Forelimb muscle (tissue), 1 donor: ENCODE results near the gene EHBP1. TPM values are rescaled to one million over a fixed set of nuclear protein-coding genes. Genes with fewer than 3 reads are reported as not detected.

ENCODE experiments used
- DNase-seq: peaks from one replicate; pipeline ENCODE4 v3.0.0-alpha.2; 2013; ENCODE audit warnings: low read depth
- polyA plus RNA-seq: library from polyadenylated mRNA; unstranded; fragments of 120-200 nt; gene quantifications from one replicate; pipeline ENCODE4 v1.2.1, GENCODE V29; 2013; ENCODE audit not compliant: insufficient read length

Gene EHBP1
- polyA plus RNA-seq, 1 donor = 25.7 TPM

DNA sequence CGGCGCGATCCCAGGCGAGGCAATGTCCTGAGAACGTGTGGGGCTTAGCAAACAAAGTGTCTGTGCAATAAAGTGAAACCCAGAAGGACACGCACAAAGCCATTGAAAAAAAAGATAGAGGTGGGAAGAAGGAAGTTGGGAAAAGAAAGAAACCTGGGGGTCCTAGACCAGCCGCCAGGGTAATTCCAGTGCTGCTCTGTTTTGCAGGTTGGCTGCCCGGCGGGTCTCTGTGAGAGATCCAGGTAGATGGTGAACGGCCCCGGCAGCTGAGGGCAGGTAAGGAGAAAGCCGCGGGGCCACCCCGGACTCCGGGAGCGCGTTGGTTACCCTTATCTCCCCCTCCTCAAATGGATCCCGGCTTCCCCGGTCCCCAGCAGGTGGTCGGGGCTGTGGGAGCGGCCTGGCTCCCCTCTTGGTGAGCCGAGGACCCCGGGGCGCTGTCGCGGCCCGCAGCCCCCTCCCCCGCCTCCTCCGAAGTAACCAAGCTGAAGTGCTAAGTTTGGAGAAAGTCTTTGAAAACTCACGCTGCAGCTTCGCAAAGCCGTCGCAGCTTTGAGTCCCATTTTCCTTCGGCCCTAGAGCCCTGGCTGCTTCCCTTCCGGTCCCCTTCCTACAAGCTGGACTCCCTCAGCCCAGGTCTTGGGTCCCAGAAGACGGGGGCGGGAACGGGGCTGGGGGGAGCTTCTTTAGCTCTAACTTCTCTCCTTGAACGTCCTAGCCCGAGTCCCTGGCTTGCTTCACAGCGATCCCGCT is 345.7 kb downstream of the EHBP1 start:
- no peak for DNase-seq

DNA sequence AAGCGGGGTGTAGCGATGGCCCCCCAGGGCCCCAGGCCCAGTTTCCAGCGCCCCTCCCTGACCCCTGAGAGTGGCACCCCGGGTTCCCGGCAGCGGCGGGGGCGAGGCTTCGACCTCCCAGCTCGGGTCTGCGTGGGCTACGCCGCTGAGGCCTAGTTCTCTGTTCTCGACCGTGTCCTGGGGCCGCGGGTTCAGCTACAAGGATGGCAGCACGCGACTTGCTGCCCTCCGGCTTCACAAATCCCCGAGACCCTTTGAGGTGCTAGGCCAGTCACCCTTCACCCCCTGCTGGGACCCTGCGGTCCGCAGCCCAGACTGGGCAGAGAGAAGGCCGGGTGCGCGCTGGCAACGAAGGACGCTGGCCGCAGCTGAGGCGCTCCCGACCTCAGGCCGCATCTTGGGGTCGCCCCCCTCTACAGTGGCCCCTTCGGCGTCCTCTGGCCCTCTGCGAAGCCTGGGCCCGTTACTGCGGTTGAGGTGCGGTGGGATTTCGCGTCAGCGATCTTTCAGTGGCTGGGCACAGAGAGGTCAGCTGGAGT is 346.4 kb downstream of the EHBP1 start:
- DNase-seq = no peak

DNA sequence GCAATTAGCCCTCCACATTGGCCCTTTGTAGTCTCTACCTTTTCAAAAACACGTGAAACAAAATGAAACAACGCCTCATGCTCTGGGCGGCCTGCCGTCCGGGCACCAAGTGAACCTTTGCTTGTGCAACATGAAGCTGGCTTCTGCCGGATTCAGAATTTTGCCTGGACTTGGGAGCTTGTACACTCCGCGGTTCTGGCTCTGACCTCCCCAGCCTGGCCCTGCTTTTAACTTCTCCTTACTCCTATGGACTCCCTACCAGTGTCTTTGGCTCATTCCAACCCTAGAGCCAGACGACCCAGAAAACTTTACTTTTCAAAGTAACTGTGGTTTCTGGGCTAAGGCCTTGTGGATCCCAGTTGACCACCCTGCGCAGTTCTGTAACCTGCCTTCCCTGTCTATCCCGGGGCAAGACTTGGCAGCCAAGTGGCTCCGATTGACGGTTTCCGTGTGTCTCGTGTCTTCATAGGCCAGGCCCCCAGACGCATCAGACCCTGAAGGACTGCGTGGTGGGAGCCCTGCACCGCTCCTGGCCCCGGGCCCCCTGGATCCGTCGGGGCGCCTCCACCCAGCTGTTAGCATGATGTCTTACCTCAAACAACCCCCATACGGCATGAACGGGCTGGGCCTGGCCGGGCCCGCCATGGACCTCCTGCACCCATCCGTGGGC is 347.0 kb downstream of the EHBP1 start:
- no peak for DNase-seq

DNA sequence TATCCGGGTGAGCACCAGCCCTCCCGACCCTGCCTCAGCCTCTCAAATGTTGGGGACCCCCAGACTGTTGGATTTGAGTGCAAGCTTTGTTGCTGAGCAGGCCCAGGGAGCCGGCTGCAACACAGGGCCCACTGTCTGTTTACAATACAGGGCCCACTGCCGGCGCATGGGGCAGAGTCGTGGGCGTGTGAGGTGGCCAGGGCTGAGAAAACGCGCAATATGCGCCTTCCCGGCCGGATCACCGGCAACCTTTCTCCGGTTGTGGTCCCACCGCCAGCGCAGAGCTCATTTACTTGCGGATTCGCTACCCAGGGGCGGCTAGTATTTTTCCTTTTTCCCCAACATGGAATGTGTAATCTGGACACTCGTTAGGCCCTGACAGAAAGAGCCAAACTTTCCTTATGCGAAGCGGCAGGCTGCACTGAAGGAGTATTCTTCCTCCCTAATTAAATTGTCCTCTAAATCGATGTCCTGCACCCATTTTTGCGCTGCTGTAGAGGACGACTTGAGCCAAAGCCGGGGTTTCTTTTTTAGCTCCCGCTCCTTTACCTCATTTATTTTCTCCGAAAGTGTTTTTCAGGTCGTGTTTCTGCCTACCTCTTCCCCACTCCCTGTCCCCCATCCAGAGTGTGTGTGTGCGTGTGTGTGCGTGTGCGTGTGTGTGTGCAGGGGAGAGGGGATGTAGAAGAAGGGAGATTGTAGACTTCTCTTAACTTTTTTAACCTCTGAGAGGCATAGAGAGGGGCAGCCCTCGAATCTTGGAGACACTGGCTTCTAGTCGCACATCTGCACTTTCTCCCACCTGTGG is 347.8 kb downstream of the EHBP1 start:
- DNase-seq = no peak

DNA sequence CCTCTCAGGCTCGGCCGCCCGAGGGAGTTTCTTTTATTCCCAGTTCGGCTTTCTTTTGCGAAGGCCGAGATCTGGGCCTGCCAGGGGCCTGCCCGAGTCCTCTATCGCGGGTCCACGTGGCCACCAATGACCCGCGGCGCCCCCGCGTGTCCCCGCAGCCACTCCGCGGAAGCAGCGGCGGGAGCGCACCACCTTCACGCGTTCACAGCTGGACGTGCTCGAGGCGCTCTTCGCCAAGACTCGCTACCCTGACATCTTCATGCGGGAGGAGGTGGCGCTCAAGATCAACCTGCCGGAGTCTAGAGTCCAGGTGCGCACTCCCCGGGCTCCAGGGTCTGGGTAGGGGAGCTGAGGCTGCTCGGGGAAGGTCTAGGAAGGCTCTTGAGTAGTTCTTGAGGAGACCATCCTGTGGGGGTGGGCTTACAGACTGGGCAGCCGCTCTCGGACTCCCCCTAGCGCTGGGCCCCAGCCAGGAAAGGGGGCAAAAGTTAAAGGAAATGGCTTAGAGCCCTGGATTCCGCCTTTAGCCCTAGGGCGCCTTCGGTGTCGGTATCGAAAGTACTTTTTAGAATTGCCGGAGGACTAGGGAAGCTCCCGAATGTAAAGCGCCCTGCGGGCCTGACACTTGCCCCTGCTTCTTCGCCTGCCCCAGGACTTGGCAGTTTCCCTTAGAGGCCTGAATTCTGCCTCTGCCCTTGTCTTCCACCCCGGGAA is 348.5 kb downstream of the EHBP1 start:
- DNase-seq = no peak

DNA sequence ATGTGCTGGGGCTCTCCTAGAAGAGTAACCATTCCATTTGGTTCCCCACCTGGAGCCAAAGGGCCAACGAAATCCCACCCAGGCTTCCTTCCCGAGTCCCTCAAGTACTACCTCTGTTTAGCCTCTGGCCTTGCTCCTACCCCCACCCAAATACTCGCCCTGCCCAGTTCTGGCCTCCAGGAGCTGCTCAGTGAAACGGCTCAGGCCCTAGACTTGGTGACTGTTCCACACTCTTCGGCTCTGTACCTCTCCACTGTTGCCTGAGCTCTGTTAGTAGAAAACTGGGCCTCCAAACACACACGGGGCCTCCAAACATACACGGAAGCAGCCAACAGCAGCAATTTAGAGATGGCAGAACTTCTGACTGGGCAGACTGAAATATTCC is 349.3 kb downstream of the EHBP1 start:
- DNase-seq = no peak

DNA sequence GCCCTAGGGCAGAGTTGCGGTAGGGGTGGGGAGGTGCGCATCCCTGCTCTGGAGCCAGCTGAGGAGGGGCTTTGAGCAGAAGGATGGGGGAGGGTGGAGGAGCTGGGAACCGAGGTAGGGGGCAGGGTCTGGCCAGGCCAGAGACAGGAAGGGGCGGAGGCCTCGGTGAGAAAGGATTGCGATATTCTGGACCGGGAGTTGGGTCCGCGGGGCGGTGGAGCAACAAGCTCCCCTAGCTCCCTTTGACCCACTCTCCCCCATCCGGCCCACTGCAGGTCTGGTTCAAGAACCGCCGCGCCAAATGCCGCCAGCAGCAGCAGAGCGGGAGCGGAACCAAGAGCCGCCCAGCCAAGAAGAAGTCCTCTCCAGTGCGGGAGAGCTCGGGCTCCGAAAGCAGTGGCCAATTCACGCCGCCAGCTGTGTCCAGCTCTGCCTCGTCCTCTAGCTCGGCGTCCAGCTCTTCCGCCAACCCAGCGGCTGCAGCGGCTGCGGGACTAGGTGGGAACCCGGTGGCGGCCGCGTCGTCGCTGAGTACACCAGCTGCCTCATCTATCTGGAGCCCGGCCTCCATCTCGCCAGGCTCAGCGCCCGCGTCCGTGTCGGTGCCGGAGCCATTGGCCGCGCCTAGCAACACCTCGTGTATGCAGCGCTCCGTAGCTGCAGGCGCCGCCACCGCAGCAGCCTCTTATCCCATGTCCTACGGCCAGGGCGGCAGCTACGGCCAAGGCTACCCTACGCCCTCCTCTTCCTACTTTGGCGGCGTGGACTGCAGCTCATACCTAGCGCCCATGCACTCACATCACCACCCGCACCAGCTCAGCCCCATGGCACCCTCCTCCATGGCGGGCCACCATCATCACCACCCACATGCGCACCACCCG is 350.0 kb downstream of the EHBP1 start:
- no peak for DNase-seq

DNA sequence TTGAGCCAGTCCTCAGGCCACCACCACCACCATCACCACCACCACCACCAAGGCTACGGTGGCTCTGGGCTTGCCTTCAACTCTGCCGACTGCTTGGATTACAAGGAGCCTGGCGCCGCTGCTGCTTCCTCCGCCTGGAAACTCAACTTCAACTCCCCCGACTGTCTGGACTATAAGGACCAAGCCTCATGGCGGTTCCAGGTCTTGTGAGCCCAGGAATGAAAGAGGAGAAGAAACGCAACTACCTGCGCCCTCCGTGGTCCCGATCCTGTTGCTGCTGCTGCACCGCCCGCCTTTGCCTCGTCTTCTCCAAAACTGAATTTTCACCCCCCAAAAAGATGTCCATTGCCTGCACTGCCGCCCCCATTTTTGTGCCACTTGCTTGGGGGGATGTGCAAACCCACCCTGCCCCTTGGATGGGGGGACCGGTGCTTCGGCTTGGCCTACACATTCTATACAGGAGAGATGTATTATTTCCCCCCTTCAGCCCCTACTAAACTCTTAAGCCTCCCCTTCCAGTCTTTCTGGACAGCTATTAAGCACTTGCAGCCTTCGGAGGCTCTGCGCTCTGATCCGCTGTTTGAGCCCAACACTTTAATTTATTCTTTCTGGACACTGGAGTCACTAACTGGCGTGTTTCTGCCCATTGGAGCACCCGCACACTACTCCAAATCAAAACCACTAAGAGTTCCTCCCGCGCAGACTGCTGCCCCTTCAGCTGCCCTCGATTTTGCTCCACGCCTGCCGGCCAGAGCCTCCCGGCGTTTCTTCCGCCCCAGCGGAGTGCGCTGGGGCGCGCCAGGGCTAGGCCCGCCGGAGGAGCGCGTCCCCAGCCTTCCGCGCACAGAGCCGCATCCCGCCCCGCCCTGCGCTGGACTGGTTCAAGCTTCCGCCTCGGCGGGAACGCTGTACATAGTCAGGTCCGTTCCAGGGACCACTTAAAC is 350.9 kb downstream of the EHBP1 start:
- no peak for DNase-seq

DNA sequence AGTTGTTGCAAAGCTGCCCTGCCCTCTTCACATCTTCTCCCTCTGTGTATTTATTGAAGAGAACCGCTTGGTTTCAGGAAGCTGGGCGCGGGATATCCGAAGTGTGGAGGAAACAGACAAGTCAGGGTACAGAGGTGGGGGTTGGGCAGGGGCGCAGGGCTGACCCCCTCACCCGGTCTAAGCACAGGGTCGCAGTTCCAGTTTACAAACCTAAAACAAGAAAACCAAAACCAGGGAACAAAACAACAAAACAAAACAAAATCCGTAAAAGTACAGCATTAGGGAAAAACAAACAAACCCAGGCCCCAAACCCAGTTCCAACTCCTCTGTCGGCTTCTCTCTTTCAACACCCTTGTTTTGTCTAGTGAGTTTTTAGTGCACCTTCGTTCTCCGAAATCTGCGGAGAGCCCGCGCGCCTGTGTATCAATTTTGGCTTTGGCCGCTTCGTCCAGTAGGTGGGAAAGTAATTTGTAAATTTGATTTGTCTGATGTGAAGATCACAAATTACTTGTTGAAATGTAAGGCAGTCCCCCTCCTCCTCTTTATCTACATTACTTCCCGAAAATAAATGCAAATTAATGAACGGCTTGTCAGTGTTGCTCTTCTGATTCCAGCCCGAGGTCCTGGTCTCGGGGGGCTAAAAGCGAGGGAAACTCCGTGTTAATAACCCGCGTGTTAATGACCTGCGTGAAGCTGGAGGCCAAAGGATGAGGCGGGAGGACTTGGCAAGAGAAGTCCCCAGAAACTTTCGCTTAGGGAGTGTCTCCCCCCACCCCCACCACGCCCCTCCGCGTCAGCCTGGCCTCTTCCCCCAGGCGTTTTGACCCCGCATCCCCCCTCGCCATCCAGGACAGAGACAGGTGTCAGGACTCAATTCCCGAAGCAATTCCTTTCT is 352.0 kb downstream of the EHBP1 start:
- no peak for DNase-seq

DNA sequence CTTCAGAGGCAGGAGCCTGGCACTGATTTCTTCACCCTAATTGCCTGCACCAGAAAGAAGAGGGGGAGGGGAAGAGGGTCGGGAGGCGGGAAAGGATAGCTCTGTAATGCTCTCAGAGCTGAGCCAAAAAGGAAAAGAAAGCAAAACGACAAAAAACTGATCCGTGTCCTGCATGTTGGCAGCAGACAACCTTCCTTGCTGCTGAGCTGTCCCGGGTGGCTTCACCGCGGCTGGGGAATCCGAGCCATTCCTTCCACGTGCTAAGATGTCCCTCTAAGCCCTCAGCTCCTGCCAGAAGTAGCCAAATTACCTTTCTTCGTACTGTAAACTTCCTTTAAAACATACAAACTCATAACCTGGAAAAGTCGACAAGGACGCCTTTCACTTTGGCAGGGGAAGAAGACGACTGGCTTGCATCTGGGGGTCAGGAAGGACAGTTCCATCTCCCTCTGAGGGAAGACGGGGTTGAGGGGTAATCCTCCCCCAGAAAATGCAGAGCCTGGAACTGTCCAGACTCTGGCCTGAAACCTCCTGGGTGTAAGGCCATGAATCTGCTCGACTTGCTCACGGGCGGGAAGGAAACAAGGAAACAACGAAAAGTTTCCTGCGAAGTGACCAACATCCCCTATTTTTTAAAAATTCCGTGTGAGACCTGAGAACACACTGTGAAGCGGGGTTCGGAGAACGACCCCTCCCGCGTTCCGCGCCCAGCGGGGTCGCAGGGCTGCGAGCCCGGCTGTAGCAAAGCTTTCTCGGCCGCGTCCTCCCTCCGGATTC is 352.8 kb downstream of the EHBP1 start:
- DNase-seq = no peak

DNA sequence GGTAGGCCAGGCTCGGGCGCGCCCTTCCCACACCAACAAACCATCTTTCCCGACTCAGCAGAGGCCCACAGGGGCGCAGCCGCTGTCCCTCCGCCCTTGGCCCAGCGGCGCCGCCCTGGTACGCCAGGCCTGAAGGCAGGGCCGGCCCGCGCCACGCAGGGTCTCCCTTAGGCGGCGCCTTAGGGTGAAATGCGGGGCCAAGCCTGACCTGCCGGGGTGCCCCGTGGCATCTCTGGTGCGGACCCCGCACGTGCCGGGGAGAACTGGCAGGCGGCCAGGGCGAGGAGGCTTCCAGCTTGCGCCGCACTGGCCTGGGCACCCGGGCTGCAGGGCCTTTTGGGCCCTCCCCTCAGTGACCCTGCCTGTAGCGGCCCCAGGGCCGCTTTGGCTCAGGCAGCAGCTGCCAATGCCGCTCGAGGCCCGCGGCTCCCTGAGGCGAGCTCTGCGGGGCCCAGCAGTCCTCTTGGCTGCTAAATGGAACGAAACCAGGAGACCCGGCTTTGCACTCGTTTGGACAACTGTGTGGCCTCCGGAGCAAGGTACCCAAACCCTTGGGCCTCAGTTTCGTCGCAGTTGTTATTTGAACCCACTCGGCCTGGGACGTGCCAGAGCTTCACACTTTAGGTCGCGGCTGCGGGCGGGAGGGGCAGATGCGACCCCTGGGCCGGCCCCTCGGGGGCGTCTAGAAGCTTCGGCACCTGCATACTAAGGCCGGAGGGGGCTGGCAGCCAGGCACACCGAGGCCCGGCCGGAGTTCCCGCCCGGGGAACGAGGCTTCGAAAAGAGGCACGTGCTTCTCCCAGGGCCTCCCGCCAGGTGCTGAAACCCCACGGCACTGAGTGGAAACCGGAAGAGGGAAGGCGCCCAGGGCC is 353.6 kb downstream of the EHBP1 start:
- DNase-seq = no peak

DNA sequence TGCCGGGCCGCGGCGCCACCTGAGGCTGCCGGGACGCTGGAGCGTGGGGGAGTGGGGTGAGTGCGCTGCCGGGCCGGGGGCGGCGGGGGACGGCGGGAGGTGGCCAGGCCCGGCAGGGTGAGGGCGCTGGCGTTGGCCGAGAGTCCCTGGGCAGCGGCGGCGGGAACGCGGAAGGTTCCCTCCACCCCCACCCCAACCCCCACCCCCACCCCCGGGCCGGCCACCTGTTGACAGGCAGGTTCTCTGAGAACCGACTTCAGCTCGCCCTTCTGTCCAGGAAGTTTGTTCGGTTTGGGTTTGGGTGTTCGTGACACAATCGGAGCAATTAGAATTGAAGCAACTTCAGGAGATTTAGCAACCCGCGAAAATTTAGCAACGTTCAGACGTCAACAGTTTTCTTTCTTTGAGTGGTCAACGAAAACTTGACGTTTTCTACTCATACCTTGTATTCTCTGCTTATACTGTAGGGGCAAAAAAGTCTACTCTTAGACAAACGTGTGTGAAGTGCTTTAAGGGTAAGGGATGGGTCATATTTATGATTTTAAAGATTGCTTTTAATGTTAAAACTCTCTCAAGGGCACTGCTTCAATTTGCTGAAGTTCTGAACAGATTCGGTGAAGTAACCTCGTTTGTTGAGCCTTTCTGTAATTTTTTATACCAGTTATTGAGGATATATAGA is 354.4 kb downstream of the EHBP1 start:
- DNase-seq = no peak

DNA sequence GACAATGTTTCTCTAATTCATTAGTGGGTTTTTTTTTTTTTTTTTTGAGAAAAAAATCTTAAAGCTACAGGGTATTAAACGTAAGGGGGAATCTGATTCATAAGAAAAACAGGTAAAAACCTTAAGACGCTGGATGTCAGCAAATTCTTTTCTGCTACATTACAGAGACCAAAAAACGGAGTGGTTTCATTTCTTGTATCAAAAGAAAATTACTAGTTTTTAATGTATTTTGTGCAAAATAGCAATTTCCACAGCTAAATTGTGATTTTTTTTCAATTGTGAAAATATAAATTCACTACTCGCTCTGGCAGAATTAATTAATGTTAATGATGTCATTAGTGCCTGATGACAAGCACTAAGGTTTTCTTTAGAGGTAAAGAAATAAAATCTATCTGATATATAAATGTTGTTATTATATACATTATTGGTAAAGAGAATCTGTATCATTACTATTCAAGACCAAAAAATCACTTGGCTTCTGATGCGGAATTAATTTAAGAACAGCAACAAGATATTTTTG is 355.0 kb downstream of the EHBP1 start:
- DNase-seq = no peak

DNA sequence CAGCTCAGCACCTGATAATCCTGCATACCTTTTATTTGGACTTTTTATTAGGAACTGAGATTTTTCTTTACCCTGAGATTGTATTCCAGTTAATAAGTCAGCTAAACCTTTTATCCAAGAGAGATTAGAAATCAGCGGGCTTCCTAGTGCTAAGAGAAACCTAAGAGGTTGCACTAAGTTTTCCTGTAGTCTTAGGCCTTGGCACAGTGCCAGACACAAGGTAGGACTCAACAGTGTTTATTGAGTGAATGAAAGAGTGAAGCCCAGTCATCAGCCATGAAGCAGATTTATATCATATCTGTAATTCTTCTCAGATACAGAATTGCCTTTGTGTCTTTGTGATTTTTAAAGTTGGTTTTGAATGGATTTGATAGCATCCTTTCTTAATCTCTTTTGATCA is 358.7 kb downstream of the EHBP1 start:
- no peak for DNase-seq

DNA sequence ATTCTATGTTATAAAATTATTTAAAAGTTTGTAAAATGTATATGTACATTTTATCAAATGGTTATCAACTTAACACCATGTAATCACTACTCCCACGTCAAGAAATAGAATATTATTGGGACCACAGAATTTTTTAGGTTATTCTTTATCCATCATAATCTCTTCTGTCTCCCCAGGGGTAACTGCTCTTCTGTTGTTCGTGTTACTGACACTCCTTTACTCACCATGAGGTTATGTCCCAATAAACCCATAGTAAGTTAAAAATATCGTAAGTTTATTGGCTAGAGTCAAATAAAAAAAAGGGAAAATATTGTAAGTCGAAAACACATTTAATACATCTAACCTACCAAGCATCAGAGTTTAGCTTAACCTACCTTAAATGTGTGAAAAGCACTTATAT is 359.1 kb downstream of the EHBP1 start:
- DNase-seq = no peak

DNA sequence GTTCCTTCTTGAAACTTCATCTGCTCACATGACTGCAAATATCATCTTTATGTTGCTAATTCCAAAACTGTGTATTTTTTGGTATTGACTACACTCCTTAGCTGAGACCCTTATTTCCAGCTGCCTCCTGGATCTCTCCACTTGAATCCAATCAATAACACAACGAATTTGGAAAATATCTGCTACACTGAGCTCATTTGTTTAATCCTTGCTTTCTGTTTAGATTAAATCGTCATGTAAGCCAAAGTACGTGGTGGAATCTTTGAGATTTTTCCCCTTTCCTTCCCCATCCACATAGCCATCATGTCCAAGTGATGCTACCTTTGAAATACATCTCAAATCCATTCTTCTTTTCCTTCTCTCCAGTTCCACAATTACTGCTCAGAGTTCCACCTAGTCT is 360.8 kb downstream of the EHBP1 start:
- DNase-seq = no peak
